ENCODE measurements around the gene COIL.

COIL gene

GRCh38 chr17:56910509-56911235 lies 50.2 kb downstream of the COIL start:
- peaks cover 5% of the 10 kb centered on the region; the same call in 1 of the 2 replicates for H3K36me3 ChIP-seq (ENCODE audit: control insufficient read depth, insufficient read depth, low read length)
- no CpG with 5 or more reads among the region's 7 CpGs for WGBS (ENCODE audit: insufficient coverage, insufficient read length)
- H3K4me3 ChIP-seq (ENCODE audit: low read length), result no peak overlapping the region
- no peak overlapping the region for H3K27ac ChIP-seq (ENCODE audit: low read length)
- H3K27me3 ChIP-seq (ENCODE audit: control insufficient read depth, insufficient read depth, low read length), result 0 out of 2 replicates have a peak, but pooled peaks cover 1% of the 10 kb centered on the region
- DNase-seq (ENCODE audit: low read depth, low spot score), result no peak
- no peaks in the 10 kb centered on the region; the same call in 1 of the 2 replicates for H3K4me1 ChIP-seq (ENCODE audit: control insufficient read depth, insufficient read depth, low read length)
- H3K9me3 ChIP-seq (ENCODE audit: control insufficient read depth, insufficient read depth, low read length), result no peaks in the 10 kb centered on the region

GRCh38 chr17:56909742-56910508 lies 50.9 kb downstream of the COIL start:
- DNase-seq (ENCODE audit: low read depth, low spot score), result no peak
- WGBS (ENCODE audit: insufficient coverage, insufficient read length), result no CpG with 5 or more reads among the region's 6 CpGs
- Histone ChIP-seq H3K4me3 (ENCODE audit: low read length) (no peak overlapping the region), H3K9me3 (ENCODE audit: control insufficient read depth, insufficient read depth, low read length) (no peaks in the 10 kb centered on the region), H3K36me3 (ENCODE audit: control insufficient read depth, insufficient read depth, low read length) (peaks cover 5% of the 10 kb centered on the region; the same call in 1 of the 2 replicates), H3K27me3 (ENCODE audit: control insufficient read depth, insufficient read depth, low read length) (0 out of 2 replicates have a peak, but pooled peaks cover 1% of the 10 kb centered on the region), H3K4me1 (ENCODE audit: control insufficient read depth, insufficient read depth, low read length) (no peaks in the 10 kb centered on the region; the same call in 1 of the 2 replicates), H3K27ac (ENCODE audit: low read length) (no peak overlapping the region)

- no CpG with 5 or more reads among the region's 9 CpGs for WGBS (ENCODE audit: insufficient coverage, insufficient read length)
Measured at GRCh38 chr17:56908001-56908542, 52.8 kb downstream of the COIL start.

GRCh38 chr17:56903560-56903959 lies 57.3 kb downstream of the COIL start:
- peaks cover 19% of the 10 kb centered on the region for H3K36me3 ChIP-seq (ENCODE audit: control insufficient read depth, insufficient read depth, low read length)
- no CpG with 5 or more reads among the region's 5 CpGs for WGBS (ENCODE audit: insufficient coverage, insufficient read length)

More at GRCh38 chr17:56908001-56908542, 52.8 kb downstream of the COIL start:
- Histone ChIP-seq H3K27me3 (ENCODE audit: control insufficient read depth, insufficient read depth, low read length) (no peaks in the 10 kb centered on the region), H3K4me1 (ENCODE audit: control insufficient read depth, insufficient read depth, low read length) (no peaks in the 10 kb centered on the region; the same call in 1 of the 2 replicates), H3K36me3 (ENCODE audit: control insufficient read depth, insufficient read depth, low read length) (peaks cover 10% of the 10 kb centered on the region), H3K27ac (ENCODE audit: low read length) (no peak overlapping the region), H3K4me3 (ENCODE audit: low read length) (no peak overlapping the region), H3K9me3 (ENCODE audit: control insufficient read depth, insufficient read depth, low read length) (no peaks in the 10 kb centered on the region)
- no peak for DNase-seq (ENCODE audit: low read depth, low spot score)

GRCh38 chr17:56902348-56902747 lies 58.5 kb downstream of the COIL start:
- Histone ChIP-seq H3K4me1 (ENCODE audit: control insufficient read depth, insufficient read depth, low read length) (no peaks in the 10 kb centered on the region), H3K27me3 (ENCODE audit: control insufficient read depth, insufficient read depth, low read length) (no peaks in the 10 kb centered on the region), H3K4me3 (ENCODE audit: low read length) (no peak overlapping the region), H3K36me3 (ENCODE audit: control insufficient read depth, insufficient read depth, low read length) (peaks cover 19% of the 10 kb centered on the region), H3K9me3 (ENCODE audit: control insufficient read depth, insufficient read depth, low read length) (no peaks in the 10 kb centered on the region), H3K27ac (ENCODE audit: low read length) (no peak overlapping the region)
- no peak for DNase-seq (ENCODE audit: low read depth, low spot score)
- no CpG with 5 or more reads among the region's 4 CpGs for WGBS (ENCODE audit: insufficient coverage, insufficient read length)

More at GRCh38 chr17:56903560-56903959, 57.3 kb downstream of the COIL start:
- no peak overlapping the region for H3K27ac ChIP-seq (ENCODE audit: low read length)
- no peak for DNase-seq (ENCODE audit: low read depth, low spot score)
- H3K4me3 ChIP-seq (ENCODE audit: low read length), result no peak overlapping the region
- no peaks in the 10 kb centered on the region for H3K27me3 ChIP-seq (ENCODE audit: control insufficient read depth, insufficient read depth, low read length)
- no peaks in the 10 kb centered on the region for H3K9me3 ChIP-seq (ENCODE audit: control insufficient read depth, insufficient read depth, low read length)
- no peaks in the 10 kb centered on the region for H3K4me1 ChIP-seq (ENCODE audit: control insufficient read depth, insufficient read depth, low read length)

GRCh38 chr17:56899403-56899802 lies 61.4 kb downstream of the COIL start:
- H3K36me3 ChIP-seq (ENCODE audit: control insufficient read depth, insufficient read depth, low read length), result peaks cover 18% of the 10 kb centered on the region
- no peak overlapping the region for H3K4me3 ChIP-seq (ENCODE audit: low read length)
- H3K4me1 ChIP-seq (ENCODE audit: control insufficient read depth, insufficient read depth, low read length), result no peaks in the 10 kb centered on the region; the same call in 1 of the 2 replicates
- no CpG with 5 or more reads among the region's 7 CpGs for WGBS (ENCODE audit: insufficient coverage, insufficient read length)
- no peak overlapping the region for H3K27ac ChIP-seq (ENCODE audit: low read length)
- no peaks in the 10 kb centered on the region for H3K9me3 ChIP-seq (ENCODE audit: control insufficient read depth, insufficient read depth, low read length)
- DNase-seq (ENCODE audit: low read depth, low spot score), result no peak
- H3K27me3 ChIP-seq (ENCODE audit: control insufficient read depth, insufficient read depth, low read length), result no peaks in the 10 kb centered on the region

- no peak for DNase-seq (ENCODE audit: low read depth, low spot score)
Measured at GRCh38 chr17:56898874-56899273, 62.0 kb downstream of the COIL start.

GRCh38 chr17:56897646-56898424 lies 63.0 kb downstream of the COIL start:
- no peak overlapping the region for H3K27ac ChIP-seq (ENCODE audit: low read length)
- no peaks in the 10 kb centered on the region; the same call in 1 of the 2 replicates for H3K4me1 ChIP-seq (ENCODE audit: control insufficient read depth, insufficient read depth, low read length)
- no peak for DNase-seq (ENCODE audit: low read depth, low spot score)
- no peaks in the 10 kb centered on the region for H3K9me3 ChIP-seq (ENCODE audit: control insufficient read depth, insufficient read depth, low read length)
- WGBS (ENCODE audit: insufficient coverage, insufficient read length), result no CpG with 5 or more reads among the region's 14 CpGs
- no peak overlapping the region for H3K4me3 ChIP-seq (ENCODE audit: low read length)
- peaks cover 15% of the 10 kb centered on the region; the same call in 1 of the 2 replicates for H3K36me3 ChIP-seq (ENCODE audit: control insufficient read depth, insufficient read depth, low read length)
- H3K27me3 ChIP-seq (ENCODE audit: control insufficient read depth, insufficient read depth, low read length), result no peaks in the 10 kb centered on the region

More at GRCh38 chr17:56898874-56899273, 62.0 kb downstream of the COIL start:
- H3K27ac ChIP-seq (ENCODE audit: low read length), result no peak overlapping the region
- no peaks in the 10 kb centered on the region for H3K27me3 ChIP-seq (ENCODE audit: control insufficient read depth, insufficient read depth, low read length)
- no peak overlapping the region for H3K4me3 ChIP-seq (ENCODE audit: low read length)
- no peaks in the 10 kb centered on the region for H3K9me3 ChIP-seq (ENCODE audit: control insufficient read depth, insufficient read depth, low read length)
- no CpG with 5 or more reads among the region's 9 CpGs for WGBS (ENCODE audit: insufficient coverage, insufficient read length)
- H3K4me1 ChIP-seq (ENCODE audit: control insufficient read depth, insufficient read depth, low read length), result no peaks in the 10 kb centered on the region; the same call in 1 of the 2 replicates
- peaks cover 15% of the 10 kb centered on the region; the same call in 1 of the 2 replicates for H3K36me3 ChIP-seq (ENCODE audit: control insufficient read depth, insufficient read depth, low read length)

GRCh38 chr17:56896968-56897359 lies 63.9 kb downstream of the COIL start:
- no peak for DNase-seq (ENCODE audit: low read depth, low spot score)
- Histone ChIP-seq H3K4me3 (ENCODE audit: low read length) (no peak overlapping the region), H3K36me3 (ENCODE audit: control insufficient read depth, insufficient read depth, low read length) (peaks cover 10% of the 10 kb centered on the region; the same call in 1 of the 2 replicates), H3K9me3 (ENCODE audit: control insufficient read depth, insufficient read depth, low read length) (no peaks in the 10 kb centered on the region), H3K27me3 (ENCODE audit: control insufficient read depth, insufficient read depth, low read length) (no peaks in the 10 kb centered on the region), H3K27ac (ENCODE audit: low read length) (no peak overlapping the region), H3K4me1 (ENCODE audit: control insufficient read depth, insufficient read depth, low read length) (no peaks in the 10 kb centered on the region; the same call in 1 of the 2 replicates)
- no CpG with 5 or more reads among the region's 4 CpGs for WGBS (ENCODE audit: insufficient coverage, insufficient read length)

Data from iPS DF 6.9 (cell line).